GM21528 (cell line): Measurements from ENCODE around the gene PLEKHG7.
"Not testable (repeated sequence)": the region's sequence is repeated elsewhere in the genome, so short reads cannot be mapped to it uniquely, and the experiment has no call there.

Source experiments
- ATAC-seq: cut with Tn5 transposase; IDR thresholded peaks from one replicate; pipeline ENCODE4 v1.9.1; 2021; ENCODE audit warnings: mild to moderate bottlenecking, moderate library complexity; ENCODE audit not compliant: unreplicated experiment, low FRiP score

PLEKHG7 gene

GRCh38 chr12:92743026-92743425, 40.2 kb downstream of the PLEKHG7 start:
- no peak for ATAC-seq

GRCh38 chr12:92745856-92746550, 43.2 kb downstream of the PLEKHG7 start:
- ATAC-seq = no peak

GRCh38 chr12:92747151-92747550, 44.4 kb downstream of the PLEKHG7 start:
- ATAC-seq = no peak

- not testable (repeated sequence) for ATAC-seq
These were observed 46.9 kb downstream of the PLEKHG7 start for GRCh38 chr12:92749691-92750090.

- no peak for ATAC-seq
These were observed 51.4 kb downstream of the PLEKHG7 start for GRCh38 chr12:92753976-92754885.

- no peak for ATAC-seq
These were observed 54.3 kb downstream of the PLEKHG7 start for GRCh38 chr12:92756898-92757596.

GRCh38 chr12:92757597-92758121, 54.9 kb downstream of the PLEKHG7 start:
- ATAC-seq = no peak

- no peak for ATAC-seq
These were observed 57.0 kb downstream of the PLEKHG7 start for GRCh38 chr12:92759634-92760268.

- no peak for ATAC-seq
These were observed 60.0 kb downstream of the PLEKHG7 start for GRCh38 chr12:92762773-92763172.

GRCh38 chr12:92764831-92765230, 62.0 kb downstream of the PLEKHG7 start:
- no peak for ATAC-seq

GRCh38 chr12:92765871-92766270, 63.1 kb downstream of the PLEKHG7 start:
- no peak for ATAC-seq

GRCh38 chr12:92769124-92769901, 66.5 kb downstream of the PLEKHG7 start:
- ATAC-seq = peak; percentile 82

GRCh38 chr12:92771001-92771400, 68.2 kb downstream of the PLEKHG7 start:
- no peak for ATAC-seq

- no peak for ATAC-seq
These were observed 72.6 kb downstream of the PLEKHG7 start for GRCh38 chr12:92775416-92775815.

GRCh38 chr12:92778525-92778924, 75.7 kb downstream of the PLEKHG7 start:
- no peak for ATAC-seq

- ATAC-seq = no peak
These were observed 77.1 kb downstream of the PLEKHG7 start for GRCh38 chr12:92779902-92780301.

- ATAC-seq = no peak
These were observed 81.6 kb downstream of the PLEKHG7 start for GRCh38 chr12:92784356-92784755.

GRCh38 chr12:92784797-92785562, 82.2 kb downstream of the PLEKHG7 start:
- ATAC-seq = peak; percentile 97

- ATAC-seq = no peak
These were observed 82.8 kb downstream of the PLEKHG7 start for GRCh38 chr12:92785563-92785950.
